ELF-1 (cell line): Measurements from ENCODE around the gene DRAM1.
"Not testable (repeated sequence)": the region's sequence is repeated elsewhere in the genome, so short reads cannot be mapped to it uniquely, and the experiment has no call there.

Experiments
- DNase-seq: peaks from one replicate; pipeline ENCODE4 v3.0.0-alpha.2; 2016; ENCODE audit warnings: low read depth, low spot score

Gene DRAM1

GRCh38 chr12:101906226-101906625 is 28.8 kb downstream of the DRAM1 start:
- DNase-seq, result no peak

GRCh38 chr12:101908395-101908794 is 31.0 kb downstream of the DRAM1 start:
- DNase-seq, result peak; percentile 27

GRCh38 chr12:101909646-101910045 is 32.3 kb downstream of the DRAM1 start:
- DNase-seq, result no peak

- no peak for DNase-seq
Observed at GRCh38 chr12:101915841-101916240, 38.5 kb downstream of the DRAM1 start.

GRCh38 chr12:101918805-101919204 is 41.4 kb downstream of the DRAM1 start:
- DNase-seq, result not testable (repeated sequence)

- no peak for DNase-seq
Observed at GRCh38 chr12:101919447-101919846, 42.1 kb downstream of the DRAM1 start.

- DNase-seq, result no peak
Observed at GRCh38 chr12:101920906-101921305, 43.5 kb downstream of the DRAM1 start.

GRCh38 chr12:101923045-101923718 is 45.8 kb downstream of the DRAM1 start:
- no peak for DNase-seq

GRCh38 chr12:101924618-101925017 is 47.2 kb downstream of the DRAM1 start:
- no peak for DNase-seq

GRCh38 chr12:101925361-101925760 is 48.0 kb downstream of the DRAM1 start:
- peak; percentile 47 for DNase-seq

GRCh38 chr12:101925935-101926334 is 48.6 kb downstream of the DRAM1 start:
- DNase-seq, result no peak

GRCh38 chr12:101927036-101927435 is 49.7 kb downstream of the DRAM1 start:
- DNase-seq, result no peak

GRCh38 chr12:101927999-101928398 is 50.6 kb downstream of the DRAM1 start:
- DNase-seq, result no peak

- DNase-seq, result no peak
Observed at GRCh38 chr12:101928556-101928955, 51.2 kb downstream of the DRAM1 start.

GRCh38 chr12:101929365-101930041 is 52.1 kb downstream of the DRAM1 start:
- DNase-seq, result no peak

- no peak for DNase-seq
Observed at GRCh38 chr12:101931498-101932326, 54.3 kb downstream of the DRAM1 start.

GRCh38 chr12:101933866-101934514 is 56.6 kb downstream of the DRAM1 start:
- DNase-seq, result peak; percentile 20

GRCh38 chr12:101935890-101936746 is 58.7 kb downstream of the DRAM1 start:
- peak; percentile 57 for DNase-seq

- no peak for DNase-seq
Observed at GRCh38 chr12:101939306-101939705, 61.9 kb downstream of the DRAM1 start.

GRCh38 chr12:101939856-101940265 is 62.5 kb downstream of the DRAM1 start:
- DNase-seq, result peak; percentile 72

GRCh38 chr12:101940400-101940950 is 63.1 kb downstream of the DRAM1 start:
- DNase-seq, result no peak
